AG09309 (cell line): ENCODE measurements around the gene SERTAD4.
A peak's percentile ranks its signal among the peaks of the same experiment; 100 is the strongest.

Experiments used
- DNase-seq: peaks from one replicate; pipeline ENCODE4 v3.0.0-alpha.2; 2010; ENCODE audit warnings: low read depth
- H3K4me3 ChIP-seq: 2 replicates; pipeline ENCODE4 v1.5.1; 2011; ENCODE audit warnings: mild to moderate bottlenecking, low read depth, low read length, moderate library complexity; ENCODE audit not compliant: control insufficient read depth
- TF ChIP-seq, protein P1 (sequence below): IDR thresholded peaks from 2 replicates; pipeline ENCODE4 v1.5.1; 2011; ENCODE audit warnings: mild to moderate bottlenecking, low read depth, low read length, inconsistent platforms; ENCODE audit not compliant: insufficient read depth, control insufficient read depth; ENCODE audit errors: missing control alignments

Gene SERTAD4

GRCh38 chr1:210291081-210291764, 58.6 kb downstream of the SERTAD4 start:
- no peak for DNase-seq
- TF ChIP-seq, protein P1, sequence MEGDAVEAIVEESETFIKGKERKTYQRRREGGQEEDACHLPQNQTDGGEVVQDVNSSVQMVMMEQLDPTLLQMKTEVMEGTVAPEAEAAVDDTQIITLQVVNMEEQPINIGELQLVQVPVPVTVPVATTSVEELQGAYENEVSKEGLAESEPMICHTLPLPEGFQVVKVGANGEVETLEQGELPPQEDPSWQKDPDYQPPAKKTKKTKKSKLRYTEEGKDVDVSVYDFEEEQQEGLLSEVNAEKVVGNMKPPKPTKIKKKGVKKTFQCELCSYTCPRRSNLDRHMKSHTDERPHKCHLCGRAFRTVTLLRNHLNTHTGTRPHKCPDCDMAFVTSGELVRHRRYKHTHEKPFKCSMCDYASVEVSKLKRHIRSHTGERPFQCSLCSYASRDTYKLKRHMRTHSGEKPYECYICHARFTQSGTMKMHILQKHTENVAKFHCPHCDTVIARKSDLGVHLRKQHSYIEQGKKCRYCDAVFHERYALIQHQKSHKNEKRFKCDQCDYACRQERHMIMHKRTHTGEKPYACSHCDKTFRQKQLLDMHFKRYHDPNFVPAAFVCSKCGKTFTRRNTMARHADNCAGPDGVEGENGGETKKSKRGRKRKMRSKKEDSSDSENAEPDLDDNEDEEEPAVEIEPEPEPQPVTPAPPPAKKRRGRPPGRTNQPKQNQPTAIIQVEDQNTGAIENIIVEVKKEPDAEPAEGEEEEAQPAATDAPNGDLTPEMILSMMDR = no peak
- H3K4me3 ChIP-seq = no peak overlapping the region

DNA sequence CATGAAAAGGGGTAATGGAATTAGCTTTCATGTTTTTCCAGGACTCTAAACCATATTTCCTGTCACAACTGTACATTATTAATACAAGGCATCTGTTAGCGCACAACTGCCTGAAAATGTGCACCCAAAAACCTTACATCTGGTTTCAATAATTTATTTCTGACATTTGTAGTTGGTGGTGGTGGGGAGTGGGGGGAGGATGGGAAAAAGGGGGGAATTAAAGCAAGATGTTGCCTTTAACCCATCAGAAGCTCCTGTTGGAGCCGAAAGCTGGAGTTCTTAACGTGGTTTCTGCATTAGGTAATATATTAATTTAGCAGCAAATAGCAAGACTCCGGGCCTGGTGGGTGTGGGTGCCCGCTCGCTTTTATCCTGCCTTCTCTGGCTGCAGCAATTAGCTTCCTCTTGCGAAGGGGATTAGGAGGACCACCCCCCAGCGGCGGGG, 59.2 kb downstream of the SERTAD4 start:
- H3K4me3 ChIP-seq = peak overlapping the region; percentile 37
- TF ChIP-seq, protein P1 = no peak
- DNase-seq = peak; percentile 74

DNA sequence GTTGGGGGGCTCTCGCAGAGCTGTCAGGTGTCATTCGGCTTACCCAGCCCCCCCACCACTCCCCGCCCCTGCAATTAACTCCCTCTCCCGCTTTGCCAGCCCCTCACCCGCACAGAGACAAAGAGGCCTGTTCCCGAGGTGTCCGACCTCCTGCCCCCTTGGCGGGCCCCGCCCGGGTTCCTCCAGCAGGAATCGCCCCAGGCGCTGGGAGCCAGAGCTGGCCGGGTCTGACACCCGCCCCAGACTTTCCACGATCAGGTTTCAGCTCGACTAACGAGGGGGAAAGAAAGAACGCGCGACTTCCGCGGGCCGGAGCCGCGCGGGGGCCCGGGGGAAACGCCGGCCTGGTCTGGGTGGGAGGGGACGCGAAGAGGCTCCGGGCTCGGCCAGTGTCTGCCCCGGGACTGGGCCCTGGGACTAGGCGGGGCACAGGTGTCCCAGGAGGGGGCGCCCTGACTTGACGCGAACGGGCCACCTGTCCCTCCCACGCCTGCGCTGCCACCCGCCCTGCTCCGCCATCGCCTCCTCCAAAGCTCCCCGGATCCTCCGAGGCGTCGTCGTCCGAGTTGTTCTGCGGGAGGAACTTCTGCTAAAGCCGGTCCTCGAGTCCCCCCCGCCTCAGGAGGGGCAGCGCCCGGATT, 59.8 kb downstream of the SERTAD4 start:
- peak overlapping the region; percentile 37 for H3K4me3 ChIP-seq
- DNase-seq = no peak
- TF ChIP-seq, protein P1 = peak; percentile 23

- peak overlapping the region; percentile 37 for H3K4me3 ChIP-seq
- TF ChIP-seq, protein P1 = no peak
- peak; percentile 79 for DNase-seq
Measured at GRCh38 chr1:210293171-210293607, 60.6 kb downstream of the SERTAD4 start.

GRCh38 chr1:210294999-210295745, 62.6 kb downstream of the SERTAD4 start:
- no peak overlapping the region for H3K4me3 ChIP-seq
- no peak for DNase-seq
- TF ChIP-seq, protein P1 = no peak
